Measurements from ENCODE around the gene MSI2.

DNA sequence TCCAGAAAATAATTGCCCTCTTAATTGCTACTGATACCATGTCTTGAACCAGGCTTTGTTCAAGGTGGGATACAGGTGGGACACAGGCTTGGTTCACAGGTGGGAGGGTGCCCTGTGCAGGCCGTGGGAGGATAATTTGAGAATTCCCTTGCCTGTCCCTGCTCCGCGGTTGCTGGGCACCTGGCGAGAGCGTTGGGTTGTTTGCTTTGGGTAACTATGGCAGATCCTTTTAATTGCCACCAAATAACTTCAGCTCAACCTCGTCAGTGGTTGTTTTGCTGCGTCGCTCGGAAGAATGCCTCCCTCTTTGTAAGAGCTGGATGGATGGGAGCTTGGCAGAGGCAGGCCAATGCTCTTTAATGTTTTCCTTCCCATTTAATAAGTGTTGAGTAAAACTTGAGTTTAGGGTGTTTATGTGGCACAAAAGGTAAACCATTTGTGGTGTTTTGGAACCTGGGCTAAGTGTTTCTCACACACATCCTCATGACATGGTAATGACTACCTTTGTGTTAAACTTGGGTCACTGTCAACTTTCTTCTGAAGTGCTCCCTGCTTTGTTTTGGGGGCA, 202.5 kb downstream of the MSI2 start:
- no peak for TF ChIP-seq L3MBTL2 (conservative IDR thresholded peaks at IDR 0.05)
- no peak for TF ChIP-seq BHLHE40 (IDR thresholded peaks at IDR 0.05; ENCODE audit: borderline replicate concordance)
- no peak for TF ChIP-seq ELF4 (IDR thresholded peaks at IDR 0.05)
- no peak for TF ChIP-seq NFRKB (IDR thresholded peaks at IDR 0.05)
- TF ChIP-seq, protein P1, sequence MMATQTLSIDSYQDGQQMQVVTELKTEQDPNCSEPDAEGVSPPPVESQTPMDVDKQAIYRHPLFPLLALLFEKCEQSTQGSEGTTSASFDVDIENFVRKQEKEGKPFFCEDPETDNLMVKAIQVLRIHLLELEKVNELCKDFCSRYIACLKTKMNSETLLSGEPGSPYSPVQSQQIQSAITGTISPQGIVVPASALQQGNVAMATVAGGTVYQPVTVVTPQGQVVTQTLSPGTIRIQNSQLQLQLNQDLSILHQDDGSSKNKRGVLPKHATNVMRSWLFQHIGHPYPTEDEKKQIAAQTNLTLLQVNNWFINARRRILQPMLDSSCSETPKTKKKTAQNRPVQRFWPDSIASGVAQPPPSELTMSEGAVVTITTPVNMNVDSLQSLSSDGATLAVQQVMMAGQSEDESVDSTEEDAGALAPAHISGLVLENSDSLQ (IDR thresholded peaks at IDR 0.05), result no peak
- no peak for TF ChIP-seq ARNT (IDR thresholded peaks at IDR 0.05)
- TF ChIP-seq LEF1 (IDR thresholded peaks at IDR 0.05; ENCODE audit: borderline replicate concordance), result no peak
- no peak for TF ChIP-seq SP1 (IDR thresholded peaks at IDR 0.05)
- no peak for TF ChIP-seq TARDBP (IDR thresholded peaks at IDR 0.05)
- TF ChIP-seq FOXM1 (IDR thresholded peaks at IDR 0.05; ENCODE audit: borderline replicate concordance), result no peak
- TF ChIP-seq ZNF384 (IDR thresholded peaks at IDR 0.05), result no peak

Data from HEK293T (cell line).